Memory B cell (primary cell): ENCODE measurements around the gene KCNH6.

ENCODE experiments used
- ATAC-seq: fragments of 150-1000 bp; cut with Tn5 transposase; 2 replicates; pipeline ENCODE4 v1.10.0; 2021; ENCODE audit warnings: low read depth, mild to moderate bottlenecking, moderate library complexity
- DNase-seq, 2 donors: peaks; one replicate each; pipeline ENCODE4 v3.0.0; 2022; ENCODE audit warnings: low spot score in 2 of 2
- H3K27ac Mint-ChIP-seq: one replicate; pipeline ENCODE4 v1.8.0; 2022; ENCODE audit warnings: mild to moderate bottlenecking, moderate library complexity, mixed read lengths
- H3K27me3 Mint-ChIP-seq: one replicate; pipeline ENCODE4 v1.8.0; 2022; ENCODE audit warnings: mixed read lengths
- H3K36me3 Mint-ChIP-seq: one replicate; pipeline ENCODE4 v1.8.0; 2022; ENCODE audit warnings: mild to moderate bottlenecking, mixed read lengths
- H3K4me1 Mint-ChIP-seq: one replicate; pipeline ENCODE4 v1.8.0; 2022; ENCODE audit warnings: mixed read lengths
- H3K4me3 Mint-ChIP-seq: one replicate; pipeline ENCODE4 v1.8.0; 2022; ENCODE audit warnings: mild to moderate bottlenecking, moderate library complexity, mixed read lengths
- H3K9me3 Mint-ChIP-seq: one replicate; pipeline ENCODE4 v1.8.0; 2022; ENCODE audit warnings: mixed read lengths

The KCNH6 gene, protein sequence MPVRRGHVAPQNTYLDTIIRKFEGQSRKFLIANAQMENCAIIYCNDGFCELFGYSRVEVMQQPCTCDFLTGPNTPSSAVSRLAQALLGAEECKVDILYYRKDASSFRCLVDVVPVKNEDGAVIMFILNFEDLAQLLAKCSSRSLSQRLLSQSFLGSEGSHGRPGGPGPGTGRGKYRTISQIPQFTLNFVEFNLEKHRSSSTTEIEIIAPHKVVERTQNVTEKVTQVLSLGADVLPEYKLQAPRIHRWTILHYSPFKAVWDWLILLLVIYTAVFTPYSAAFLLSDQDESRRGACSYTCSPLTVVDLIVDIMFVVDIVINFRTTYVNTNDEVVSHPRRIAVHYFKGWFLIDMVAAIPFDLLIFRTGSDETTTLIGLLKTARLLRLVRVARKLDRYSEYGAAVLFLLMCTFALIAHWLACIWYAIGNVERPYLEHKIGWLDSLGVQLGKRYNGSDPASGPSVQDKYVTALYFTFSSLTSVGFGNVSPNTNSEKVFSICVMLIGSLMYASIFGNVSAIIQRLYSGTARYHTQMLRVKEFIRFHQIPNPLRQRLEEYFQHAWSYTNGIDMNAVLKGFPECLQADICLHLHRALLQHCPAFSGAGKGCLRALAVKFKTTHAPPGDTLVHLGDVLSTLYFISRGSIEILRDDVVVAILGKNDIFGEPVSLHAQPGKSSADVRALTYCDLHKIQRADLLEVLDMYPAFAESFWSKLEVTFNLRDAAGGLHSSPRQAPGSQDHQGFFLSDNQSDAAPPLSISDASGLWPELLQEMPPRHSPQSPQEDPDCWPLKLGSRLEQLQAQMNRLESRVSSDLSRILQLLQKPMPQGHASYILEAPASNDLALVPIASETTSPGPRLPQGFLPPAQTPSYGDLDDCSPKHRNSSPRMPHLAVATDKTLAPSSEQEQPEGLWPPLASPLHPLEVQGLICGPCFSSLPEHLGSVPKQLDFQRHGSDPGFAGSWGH

DNA sequence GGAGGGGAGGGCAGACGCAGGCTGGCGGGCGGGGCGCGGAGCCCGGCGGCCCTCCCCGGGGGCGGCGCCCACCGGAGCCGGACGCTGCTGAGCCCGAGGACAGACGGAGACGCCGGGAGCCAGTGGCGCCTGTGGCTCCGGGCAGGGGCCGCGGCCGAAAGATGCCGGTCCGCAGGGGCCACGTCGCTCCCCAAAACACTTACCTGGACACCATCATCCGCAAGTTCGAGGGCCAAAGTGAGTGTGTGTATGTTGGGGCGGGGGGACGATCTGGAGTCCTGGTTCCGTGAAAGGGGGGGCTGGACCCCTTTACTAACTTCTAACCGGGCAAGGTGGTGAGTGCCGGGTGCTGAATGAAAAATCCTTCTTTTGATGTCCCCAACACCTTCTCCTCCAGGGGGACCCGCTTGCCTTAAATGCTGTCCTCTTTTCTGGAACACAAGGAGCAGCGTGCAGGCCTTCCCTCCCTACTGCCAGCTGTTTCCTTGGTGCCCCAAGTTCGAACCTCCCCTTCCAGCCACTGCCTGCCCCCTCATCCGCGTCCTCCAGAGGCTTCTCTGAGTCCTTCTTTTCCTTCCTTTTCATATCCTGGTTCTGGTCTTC lies at the start of gene KCNH6:
Gene KCNH6 (plus strand): TSS at position 106 of the 603 bp plus-strand sequence. CDS start 56 bp downstream, at position 162.
- no peak for DNase-seq
- Mint-ChIP-seq H3K4me1 (peaks cover 5% of the 10 kb centered on the region), H3K36me3 (no peaks in the 10 kb centered on the region), H3K27ac (no peak within 1 kb of the TSS), H3K9me3 (peaks cover 3% of the 10 kb centered on the region), H3K27me3 (peaks cover 26% of the 10 kb centered on the region), H3K4me3 (peak within 1 kb of the TSS; percentile 40)
- no peak for ATAC-seq

DNA sequence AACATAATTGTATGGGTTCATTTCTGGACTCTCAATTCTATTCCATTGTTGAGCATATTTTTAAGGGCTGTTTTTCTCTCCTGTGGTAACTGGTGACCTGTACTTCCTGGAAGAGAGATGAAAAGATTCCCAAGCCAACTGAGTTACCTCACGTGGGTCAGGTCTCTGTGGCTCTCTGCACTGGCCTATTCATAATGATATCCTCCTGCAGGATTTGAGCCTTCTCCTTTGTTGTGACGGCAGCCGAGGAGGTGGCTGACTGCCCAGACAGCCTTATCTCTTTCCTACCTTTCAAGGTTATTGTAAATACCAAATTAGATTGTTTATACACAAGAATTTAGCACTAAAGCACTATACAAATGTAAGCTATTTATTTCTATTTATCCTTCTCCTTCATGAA lies 49.0 kb upstream of the KCNH6 start:
- H3K9me3 Mint-ChIP-seq = no peaks in the 10 kb centered on the region
- no peaks in the 10 kb centered on the region for H3K36me3 Mint-ChIP-seq
- H3K27me3 Mint-ChIP-seq = peaks cover 19% of the 10 kb centered on the region
- H3K4me1 Mint-ChIP-seq = peaks cover 14% of the 10 kb centered on the region
- ATAC-seq (no peak), DNase-seq (no peak)
- H3K4me3 Mint-ChIP-seq = no peak overlapping the region
- no peak overlapping the region for H3K27ac Mint-ChIP-seq

DNA sequence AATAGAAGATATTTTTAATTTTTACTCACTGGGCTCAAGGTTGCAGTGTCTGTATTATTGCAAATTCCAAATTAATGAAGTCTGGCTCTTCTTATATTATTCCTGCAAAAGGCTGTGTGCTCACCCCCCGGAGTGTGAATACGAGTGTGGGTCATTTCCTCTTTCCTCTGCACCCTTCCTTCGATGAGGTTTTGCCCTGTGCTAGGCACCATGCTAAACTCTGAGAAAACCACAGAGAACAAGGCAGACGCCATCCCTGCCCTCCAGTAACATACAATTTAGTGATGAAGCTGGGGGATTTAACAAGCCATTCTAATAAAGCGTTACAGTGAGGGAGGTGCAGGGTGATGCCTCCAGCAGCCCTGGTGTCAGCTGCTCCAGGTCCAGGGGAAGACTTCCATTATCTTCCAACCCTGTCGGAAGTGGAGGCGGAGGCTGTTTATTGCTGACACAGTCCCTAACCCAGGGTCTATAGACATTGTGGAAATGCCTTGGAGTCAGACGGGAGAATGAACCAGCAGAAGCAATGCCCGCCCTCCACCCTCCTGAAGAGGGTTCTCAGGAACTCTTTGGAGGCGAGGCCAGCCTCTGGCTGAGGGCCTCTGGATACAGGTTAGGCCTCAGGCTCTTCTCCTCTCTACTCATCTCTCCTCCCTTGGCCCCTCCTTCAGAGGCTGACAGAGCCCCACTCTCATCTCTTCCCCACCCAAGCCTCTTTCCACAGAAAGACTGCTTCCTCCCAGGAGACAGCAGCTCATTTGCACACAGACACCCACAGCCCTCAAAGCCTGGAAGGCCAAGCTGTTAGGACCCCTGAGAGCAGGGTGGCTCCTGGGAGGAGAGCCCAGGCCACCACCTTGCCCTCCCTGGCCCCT lies 48.3 kb upstream of the KCNH6 start:
- H3K27me3 Mint-ChIP-seq = peaks cover 21% of the 10 kb centered on the region
- no peaks in the 10 kb centered on the region for H3K36me3 Mint-ChIP-seq
- no peak overlapping the region for H3K27ac Mint-ChIP-seq

DNA sequence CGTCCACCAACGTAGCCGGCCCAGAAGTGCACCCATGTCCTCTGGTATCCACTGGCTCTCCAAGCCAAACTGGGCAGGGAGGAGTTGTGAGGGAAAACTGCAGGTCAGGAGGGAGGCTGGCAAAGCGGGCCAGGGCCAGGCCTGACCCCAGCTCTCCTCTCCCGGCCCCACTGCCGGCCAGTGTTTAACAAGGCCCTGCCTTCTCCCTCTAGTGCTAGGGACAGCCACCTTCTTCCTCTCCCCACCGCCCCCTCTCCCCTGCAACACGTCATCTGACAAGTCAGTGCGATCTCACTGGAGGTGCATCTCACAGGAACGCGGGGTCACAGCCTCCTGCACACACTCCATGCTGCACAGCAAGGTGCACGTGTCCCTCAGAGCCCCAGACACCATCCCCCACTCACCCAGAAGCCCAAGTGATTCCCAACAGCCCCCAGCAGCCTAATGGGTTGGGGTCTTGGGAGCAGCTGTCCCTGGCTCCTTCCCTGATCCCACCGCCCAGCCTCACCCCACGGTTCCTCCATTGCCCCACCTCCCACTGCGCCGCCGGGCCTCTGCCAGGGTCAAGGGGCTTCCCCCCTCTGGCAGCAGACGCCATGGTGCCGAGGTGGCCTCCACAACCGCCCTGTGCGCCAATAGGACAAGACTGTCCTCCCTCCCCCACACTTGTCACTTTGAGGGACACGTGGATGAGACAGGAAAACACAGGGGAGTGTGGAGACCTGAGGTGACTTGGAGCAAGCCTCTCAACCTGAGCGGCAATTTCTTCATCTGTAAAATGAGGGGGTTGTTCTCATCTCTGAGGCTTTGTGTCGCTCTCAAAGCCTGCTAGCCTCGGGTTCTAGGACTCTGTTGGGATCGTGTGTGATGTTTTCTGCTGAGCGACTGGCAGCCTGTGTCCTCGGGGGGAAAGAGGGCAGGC lies 47.4 kb upstream of the KCNH6 start:
- Mint-ChIP-seq H3K27me3 (peaks cover 26% of the 10 kb centered on the region), H3K9me3 (no peaks in the 10 kb centered on the region), H3K36me3 (no peaks in the 10 kb centered on the region), H3K4me3 (peak overlapping the region; percentile 50), H3K4me1 (peaks cover 15% of the 10 kb centered on the region), H3K27ac (no peak overlapping the region)
- no peak for DNase-seq
- ATAC-seq = no peak

More for the DNA sequence above, 48.3 kb upstream of the KCNH6 start:
- ATAC-seq = no peak
- Mint-ChIP-seq H3K4me3 (no peak overlapping the region), H3K9me3 (no peaks in the 10 kb centered on the region), H3K4me1 (peaks cover 15% of the 10 kb centered on the region)
- no peak for DNase-seq

DNA sequence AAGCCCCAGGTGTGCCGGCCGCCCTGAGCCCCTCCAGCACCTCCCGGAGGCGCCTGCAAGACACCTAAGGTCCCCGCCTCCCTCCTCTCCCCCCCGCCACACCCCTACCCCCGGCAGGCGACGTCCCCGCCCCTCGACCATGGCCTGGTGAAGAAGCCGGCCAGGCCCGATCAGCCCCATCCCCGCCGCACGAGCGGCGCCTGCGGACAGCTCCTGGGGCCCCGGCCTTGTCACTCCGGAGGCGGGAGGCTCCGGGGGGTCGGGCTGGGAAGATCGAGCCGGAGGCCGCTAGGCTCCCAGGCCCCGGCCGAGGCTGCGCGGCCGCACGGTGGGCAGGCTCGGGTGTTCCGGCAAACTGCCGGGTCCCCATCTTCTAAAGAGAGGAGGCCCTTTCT lies 46.7 kb upstream of the KCNH6 start:
- Mint-ChIP-seq H3K4me3 (peak overlapping the region; percentile 11), H3K4me1 (peaks cover 15% of the 10 kb centered on the region), H3K36me3 (no peaks in the 10 kb centered on the region), H3K9me3 (no peaks in the 10 kb centered on the region), H3K27me3 (peaks cover 26% of the 10 kb centered on the region), H3K27ac (no peak overlapping the region)
- DNase-seq (peak in 1 of 2 donors; percentile 37), ATAC-seq (peak; percentile 6)

DNA sequence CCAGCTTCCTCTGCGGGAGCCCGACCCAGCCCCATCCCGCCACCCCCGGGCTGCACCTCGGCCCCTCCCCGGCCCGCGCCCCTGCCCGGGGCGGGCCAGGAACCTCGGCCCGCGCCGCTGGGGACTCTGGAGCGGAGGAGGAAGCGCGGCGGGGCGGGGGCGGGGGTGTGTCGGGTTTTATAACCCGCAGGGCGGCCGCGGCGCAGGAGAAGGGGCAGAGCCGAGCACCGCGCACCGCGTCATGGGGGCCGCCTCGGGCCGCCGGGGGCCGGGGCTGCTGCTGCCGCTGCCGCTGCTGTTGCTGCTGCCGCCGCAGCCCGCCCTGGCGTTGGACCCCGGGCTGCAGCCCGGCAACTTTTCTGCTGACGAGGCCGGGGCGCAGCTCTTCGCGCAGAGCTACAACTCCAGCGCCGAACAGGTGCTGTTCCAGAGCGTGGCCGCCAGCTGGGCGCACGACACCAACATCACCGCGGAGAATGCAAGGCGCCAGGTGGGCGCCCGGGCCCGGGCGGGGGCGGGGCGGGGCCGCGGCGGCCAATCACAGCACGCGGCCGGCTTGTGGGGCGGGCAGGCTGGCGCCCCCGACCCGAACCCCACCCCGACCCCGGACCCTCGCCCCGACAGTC lies 46.2 kb upstream of the KCNH6 start, which contains the start of gene ACE:
Gene ACE (plus strand): TSS at position 208 of the 626 bp plus-strand sequence. CDS start 34 bp downstream, at position 242.
- H3K9me3 Mint-ChIP-seq = no peaks in the 10 kb centered on the region
- H3K27ac Mint-ChIP-seq = no peak within 1 kb of the TSS
- peaks cover 15% of the 10 kb centered on the region for H3K4me1 Mint-ChIP-seq
- ATAC-seq = peak; percentile 71
- H3K27me3 Mint-ChIP-seq = peaks cover 25% of the 10 kb centered on the region
- no peaks in the 10 kb centered on the region for H3K36me3 Mint-ChIP-seq
- DNase-seq = peak; percentile 32 to 33
- peak within 1 kb of the TSS; percentile 86 for H3K4me3 Mint-ChIP-seq

DNA sequence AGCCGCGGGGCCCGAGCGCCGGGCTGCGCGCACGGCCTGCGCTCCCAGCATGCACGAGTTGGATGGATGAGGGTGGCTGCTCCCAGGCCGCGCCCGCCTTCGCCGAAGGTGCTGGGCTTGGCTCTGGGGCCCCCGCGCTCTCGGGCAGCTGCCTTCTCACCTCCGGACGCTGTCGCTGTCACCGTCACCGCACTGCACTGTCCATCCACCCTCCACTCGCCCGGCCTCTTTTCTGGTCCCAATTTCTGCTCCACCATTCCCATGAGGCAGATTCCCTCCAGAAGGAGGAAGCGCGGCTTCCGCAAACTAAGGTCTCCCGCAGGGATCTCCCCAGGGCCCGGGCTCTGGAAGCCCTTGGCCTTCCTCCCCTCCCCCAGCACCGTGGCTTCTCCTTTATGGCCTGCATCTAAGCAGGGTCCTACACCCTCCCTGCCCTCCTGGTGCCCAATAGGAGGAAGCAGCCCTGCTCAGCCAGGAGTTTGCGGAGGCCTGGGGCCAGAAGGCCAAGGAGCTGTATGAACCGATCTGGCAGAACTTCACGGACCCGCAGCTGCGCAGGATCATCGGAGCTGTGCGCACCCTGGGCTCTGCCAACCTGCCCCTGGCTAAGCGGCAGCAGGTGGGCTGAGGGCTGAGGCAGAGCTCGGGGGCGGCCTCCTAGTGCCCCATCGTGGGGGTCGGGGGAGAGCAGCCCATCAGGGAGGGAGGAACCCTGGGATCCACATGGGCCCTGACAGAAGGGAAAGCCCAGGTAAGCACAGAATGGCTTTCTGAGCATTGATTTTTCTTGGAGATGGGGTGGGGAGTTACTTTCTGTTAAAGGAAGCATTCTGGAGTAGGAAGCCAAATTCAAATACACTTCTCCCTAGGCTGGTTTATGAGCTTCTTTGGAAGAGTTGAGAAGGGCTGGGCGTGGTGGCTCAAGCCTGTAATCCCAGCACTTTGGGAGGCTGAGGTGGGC lies 45.4 kb upstream of the KCNH6 start:
- peak; percentile 5 for ATAC-seq

DNA sequence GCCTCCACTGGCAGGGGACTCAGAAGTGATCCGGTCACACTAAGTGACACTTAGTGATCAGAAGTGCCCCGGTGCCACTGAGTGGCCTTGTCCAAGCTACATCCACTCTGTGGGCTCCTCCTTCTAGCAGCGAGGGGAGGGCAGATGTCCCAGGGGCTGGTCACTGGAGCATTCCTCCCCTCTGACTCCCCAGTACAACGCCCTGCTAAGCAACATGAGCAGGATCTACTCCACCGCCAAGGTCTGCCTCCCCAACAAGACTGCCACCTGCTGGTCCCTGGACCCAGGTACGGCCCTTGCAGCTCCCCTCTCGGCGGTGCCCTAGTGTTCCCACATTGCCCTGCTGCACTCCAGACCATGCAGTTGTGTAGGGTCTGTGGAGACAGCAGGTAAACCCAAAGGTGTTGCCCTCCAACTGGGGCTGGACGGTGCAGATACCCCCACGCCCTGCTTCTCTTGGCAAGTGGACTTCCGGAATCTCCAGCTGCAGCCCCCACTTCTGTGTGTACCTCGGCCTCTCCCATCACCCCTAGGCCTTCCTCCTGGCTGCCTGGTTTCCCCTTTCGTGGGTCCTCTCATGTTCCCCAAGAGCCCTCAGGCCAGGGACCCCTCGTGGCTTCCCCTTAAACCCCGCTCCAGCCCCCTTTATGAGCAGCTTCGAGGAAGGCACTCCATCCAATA lies 44.2 kb upstream of the KCNH6 start:
- Mint-ChIP-seq H3K4me3 (peak overlapping the region; percentile 52), H3K36me3 (no peaks in the 10 kb centered on the region), H3K27ac (no peak overlapping the region), H3K27me3 (peaks cover 29% of the 10 kb centered on the region), H3K4me1 (peaks cover 15% of the 10 kb centered on the region), H3K9me3 (no peaks in the 10 kb centered on the region)
- ATAC-seq (peak; percentile 79), DNase-seq (peak; percentile 71)

More for the DNA sequence above, 45.4 kb upstream of the KCNH6 start:
- Mint-ChIP-seq H3K4me1 (peaks cover 15% of the 10 kb centered on the region), H3K27ac (no peak overlapping the region), H3K27me3 (peaks cover 28% of the 10 kb centered on the region), H3K36me3 (no peaks in the 10 kb centered on the region), H3K4me3 (peak overlapping the region; percentile 86), H3K9me3 (no peaks in the 10 kb centered on the region)
- no peak for DNase-seq

DNA sequence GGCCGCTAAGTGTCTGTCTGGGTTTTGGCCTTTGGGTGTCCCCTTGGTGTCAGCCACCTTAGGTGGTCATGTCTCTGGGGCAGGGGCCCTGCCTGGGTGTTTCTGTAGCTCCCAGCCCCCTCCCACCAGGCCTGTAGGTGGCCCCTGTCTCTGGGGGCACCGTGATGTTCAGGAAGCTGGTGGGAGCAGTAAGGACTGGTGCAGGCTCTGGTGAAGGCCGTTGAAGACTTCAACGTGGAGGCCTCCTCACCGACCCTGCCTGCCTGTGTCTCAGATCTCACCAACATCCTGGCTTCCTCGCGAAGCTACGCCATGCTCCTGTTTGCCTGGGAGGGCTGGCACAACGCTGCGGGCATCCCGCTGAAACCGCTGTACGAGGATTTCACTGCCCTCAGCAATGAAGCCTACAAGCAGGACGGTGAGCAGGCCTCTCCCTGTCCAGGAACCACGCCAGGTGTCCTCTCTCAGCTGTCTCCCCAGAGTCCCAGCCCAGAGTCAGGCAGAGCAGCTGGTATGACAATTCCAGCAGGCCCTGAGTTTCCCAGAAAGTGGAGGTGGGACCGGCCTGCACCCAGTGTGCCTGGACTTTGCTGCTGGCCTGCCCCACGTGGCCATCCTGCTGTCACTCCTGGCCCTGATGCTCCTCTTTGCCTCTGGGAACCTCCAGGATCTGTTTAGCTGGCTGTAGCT lies 43.5 kb upstream of the KCNH6 start:
- H3K36me3 Mint-ChIP-seq = no peaks in the 10 kb centered on the region
- no peak for ATAC-seq
- peaks cover 29% of the 10 kb centered on the region for H3K27me3 Mint-ChIP-seq
- DNase-seq = no peak
- H3K4me1 Mint-ChIP-seq = peaks cover 15% of the 10 kb centered on the region
- H3K4me3 Mint-ChIP-seq = no peak overlapping the region
- H3K27ac Mint-ChIP-seq = no peak overlapping the region
- H3K9me3 Mint-ChIP-seq = no peaks in the 10 kb centered on the region

DNA sequence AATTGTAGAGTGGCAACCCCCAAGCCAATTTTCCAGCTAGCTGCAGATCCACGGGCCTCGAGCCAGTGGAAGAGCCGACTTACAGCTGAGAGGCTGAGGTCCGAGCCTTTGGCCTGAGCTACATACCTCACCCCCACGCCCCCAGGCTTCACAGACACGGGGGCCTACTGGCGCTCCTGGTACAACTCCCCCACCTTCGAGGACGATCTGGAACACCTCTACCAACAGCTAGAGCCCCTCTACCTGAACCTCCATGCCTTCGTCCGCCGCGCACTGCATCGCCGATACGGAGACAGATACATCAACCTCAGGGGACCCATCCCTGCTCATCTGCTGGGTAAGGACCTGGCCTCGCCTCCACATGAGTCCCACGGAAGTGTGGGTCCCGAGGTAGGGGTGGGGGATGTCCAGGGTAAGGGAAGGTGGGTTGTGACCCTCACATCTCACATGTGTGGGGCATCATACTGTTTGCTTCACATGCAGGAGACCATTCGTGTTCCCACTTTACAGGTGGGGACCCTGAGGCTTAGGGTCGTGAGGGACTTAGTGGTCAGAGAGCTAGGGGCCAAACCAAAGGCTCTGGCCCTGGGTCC lies 42.9 kb upstream of the KCNH6 start:
- no peaks in the 10 kb centered on the region for H3K36me3 Mint-ChIP-seq
- DNase-seq (no peak), ATAC-seq (no peak)
- no peaks in the 10 kb centered on the region for H3K9me3 Mint-ChIP-seq
- peaks cover 26% of the 10 kb centered on the region for H3K27me3 Mint-ChIP-seq
- H3K4me1 Mint-ChIP-seq = peaks cover 13% of the 10 kb centered on the region
- H3K27ac Mint-ChIP-seq = no peak overlapping the region
- no peak overlapping the region for H3K4me3 Mint-ChIP-seq
